ENCODE data around the gene ZNF200.
A peak's percentile ranks its signal among the peaks of the same experiment; 100 is the strongest.

The ZNF200 gene

GRCh38 chr16:3188925-3189825, 45.8 kb downstream of the ZNF200 start:
- Histone ChIP-seq H3K4me2 (ENCODE audit: low read length) (peak overlapping the region; percentile 73), H3K27ac (ENCODE audit: low read depth, low read length) (no peak overlapping the region), H3K9me3 (ENCODE audit: control insufficient read depth, insufficient read depth, low read length) (no peaks in the 10 kb centered on the region), H3F3A (ENCODE audit: control insufficient read depth, insufficient read depth) (no peaks in the 10 kb centered on the region), H3K9me2 (replicated peaks; ENCODE audit: control insufficient read depth, low read length) (no peaks in the 10 kb centered on the region), H3K4me1 (ENCODE audit: control insufficient read depth, low read length) (peaks cover 13% of the 10 kb centered on the region), H3K79me2 (ENCODE audit: control insufficient read depth, low read length) (no peaks in the 10 kb centered on the region), H3K36me3 (ENCODE audit: control insufficient read depth, low read length) (no peaks in the 10 kb centered on the region), H4K20me1 (ENCODE audit: control insufficient read depth, insufficient read depth, low read depth, low read length) (no peaks in the 10 kb centered on the region), H3K4me3 (ENCODE audit: low read length) (peak overlapping the region; percentile 66), H3K27me3 (ENCODE audit: control insufficient read depth, low read length) (peaks cover 47% of the 10 kb centered on the region)
- TF ChIP-seq CTCF (IDR thresholded peaks at IDR 0.05; ENCODE audit: low read depth, low read length, poor library complexity, severe bottlenecking) = no peak
- TF ChIP-seq EZH2phosphoT487 (IDR thresholded peaks at IDR 0.05; ENCODE audit: borderline replicate concordance, low read length) = peak; percentile 61; the same call in 1 of the 2 replicates

GRCh38 chr16:3188675-3188924, 46.4 kb downstream of the ZNF200 start:
- Histone ChIP-seq H3K79me2 (ENCODE audit: control insufficient read depth, low read length) (no peaks in the 10 kb centered on the region), H3K27me3 (ENCODE audit: control insufficient read depth, low read length) (peaks cover 51% of the 10 kb centered on the region), H3K36me3 (ENCODE audit: control insufficient read depth, low read length) (no peaks in the 10 kb centered on the region), H3K27ac (ENCODE audit: low read depth, low read length) (no peak overlapping the region), H3K4me2 (ENCODE audit: low read length) (peak overlapping the region; percentile 73), H4K20me1 (ENCODE audit: control insufficient read depth, insufficient read depth, low read depth, low read length) (no peaks in the 10 kb centered on the region), H3F3A (ENCODE audit: control insufficient read depth, insufficient read depth) (no peaks in the 10 kb centered on the region), H3K9me2 (replicated peaks; ENCODE audit: control insufficient read depth, low read length) (no peaks in the 10 kb centered on the region), H3K4me3 (ENCODE audit: low read length) (peak overlapping the region; percentile 66), H3K4me1 (ENCODE audit: control insufficient read depth, low read length) (peaks cover 13% of the 10 kb centered on the region), H3K9me3 (ENCODE audit: control insufficient read depth, insufficient read depth, low read length) (0 out of 2 replicates have a peak, but pooled peaks cover 2% of the 10 kb centered on the region)
- no peak for TF ChIP-seq CTCF (IDR thresholded peaks at IDR 0.05; ENCODE audit: low read depth, low read length, poor library complexity, severe bottlenecking)
- TF ChIP-seq EZH2phosphoT487 (IDR thresholded peaks at IDR 0.05; ENCODE audit: borderline replicate concordance, low read length) = no peak

- peaks cover 53% of the 10 kb centered on the region for H3K27me3 ChIP-seq (ENCODE audit: control insufficient read depth, low read length)
- peak within 1 kb of the TSS; percentile 73 for H3K4me2 ChIP-seq (ENCODE audit: low read length)
- no peaks in the 10 kb centered on the region for H3K79me2 ChIP-seq (ENCODE audit: control insufficient read depth, low read length)
- H3K9me2 ChIP-seq (replicated peaks; ENCODE audit: control insufficient read depth, low read length) = no peaks in the 10 kb centered on the region
- H3K4me1 ChIP-seq (ENCODE audit: control insufficient read depth, low read length) = peaks cover 13% of the 10 kb centered on the region
- no peaks in the 10 kb centered on the region for H4K20me1 ChIP-seq (ENCODE audit: control insufficient read depth, insufficient read depth, low read depth, low read length)
- no peaks in the 10 kb centered on the region for H3K36me3 ChIP-seq (ENCODE audit: control insufficient read depth, low read length)
- H3K9me3 ChIP-seq (ENCODE audit: control insufficient read depth, insufficient read depth, low read length) = 0 out of 2 replicates have a peak, but pooled peaks cover 4% of the 10 kb centered on the region
- H3K27ac ChIP-seq (ENCODE audit: low read depth, low read length) = no peak within 1 kb of the TSS
- no peaks in the 10 kb centered on the region for H3F3A ChIP-seq (ENCODE audit: control insufficient read depth, insufficient read depth)
- TF ChIP-seq EZH2phosphoT487 (IDR thresholded peaks at IDR 0.05; ENCODE audit: borderline replicate concordance, low read length) (no peak), CTCF (IDR thresholded peaks at IDR 0.05; ENCODE audit: low read depth, low read length, poor library complexity, severe bottlenecking) (no peak)
- peak within 1 kb of the TSS; percentile 66 for H3K4me3 ChIP-seq (ENCODE audit: low read length)
Measured at GRCh38 chr16:3187798-3188674, 46.9 kb downstream of the ZNF200 start, which contains the start of gene OR1F1. Gene OR1F1, plus strand, starts transcription at chr16:3188204.
